Measurements from ENCODE around the gene TRIM66.

TRIM66 gene

DNA sequence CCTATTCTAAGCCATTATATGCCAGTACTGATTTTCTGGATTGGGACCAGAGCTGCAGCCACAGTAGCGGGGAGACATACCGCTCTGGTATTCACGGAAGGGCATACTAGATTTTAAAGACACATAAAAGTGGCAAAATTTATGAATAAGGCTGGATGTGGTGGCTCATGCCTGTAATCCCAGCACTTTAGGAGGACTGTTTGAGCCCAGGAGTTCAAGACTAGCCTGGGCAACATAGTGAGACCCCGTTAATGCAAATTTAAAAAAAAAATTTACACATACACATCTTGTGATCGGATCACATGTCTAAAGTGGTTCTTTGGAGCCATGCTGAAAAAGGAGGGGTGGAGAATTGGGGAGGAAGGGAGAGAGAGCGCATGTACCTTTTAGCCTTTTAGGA is 9.1 kb upstream of the TRIM66 start:
- Mint-ChIP-seq H3K27me3 (ENCODE audit: low read depth) (no peaks in the 10 kb centered on the region), H3K4me3 (no peak overlapping the region), H3K4me1 (ENCODE audit: low read depth) (peaks cover 26% of the 10 kb centered on the region), H3K27ac (no peak overlapping the region), H3K36me3 (ENCODE audit: low read depth) (peaks cover 38% of the 10 kb centered on the region), H3K9me3 (no peaks in the 10 kb centered on the region)
- no peak for DNase-seq (ENCODE audit: low spot score)

DNA sequence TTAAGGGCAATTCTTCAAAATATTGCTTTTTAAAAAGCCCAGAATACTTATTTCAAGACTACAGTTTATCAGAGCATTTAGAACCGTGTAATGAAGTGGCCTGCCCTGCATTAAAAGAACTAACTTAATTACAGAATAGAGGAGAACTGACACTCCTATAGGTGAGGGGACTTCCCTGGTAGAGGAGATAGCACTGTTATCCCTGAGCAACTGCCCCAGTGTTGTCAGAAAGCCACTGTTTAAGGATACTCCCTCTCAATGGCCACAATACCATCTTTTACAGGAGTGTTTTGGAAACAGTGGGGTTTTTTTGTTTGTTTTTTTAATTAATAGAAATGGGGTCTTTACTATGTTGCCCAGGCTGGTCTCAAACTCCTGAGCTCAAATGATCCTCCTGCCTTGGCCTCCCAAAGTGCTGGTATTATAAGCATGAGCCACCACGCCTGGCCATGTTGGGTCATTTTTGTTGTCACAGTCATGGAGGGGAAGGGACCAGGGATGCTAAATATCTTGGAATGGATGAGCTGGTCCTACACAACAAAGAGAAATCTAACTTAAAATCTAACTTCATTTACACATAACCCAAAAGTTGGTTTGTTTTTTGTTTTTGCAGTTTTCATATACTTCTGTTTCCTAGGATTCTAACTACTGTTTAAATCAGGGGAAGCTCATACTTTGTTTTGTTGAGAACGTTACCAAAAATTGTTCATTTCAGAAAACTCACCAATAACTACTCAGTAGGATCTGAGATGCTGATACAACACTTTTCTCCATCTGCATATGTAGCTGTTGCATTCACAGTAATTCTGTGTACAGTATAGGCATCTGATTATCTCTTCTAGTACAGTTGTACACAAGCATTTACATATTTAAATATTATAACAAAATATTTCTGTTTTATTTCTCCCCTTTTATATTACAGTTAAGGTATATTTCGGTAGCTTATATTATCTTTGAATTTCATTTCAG is 8.2 kb upstream of the TRIM66 start:
- peaks cover 29% of the 10 kb centered on the region for H3K4me1 Mint-ChIP-seq (ENCODE audit: low read depth)
- peak overlapping the region; percentile 97 for H3K4me3 Mint-ChIP-seq
- no peaks in the 10 kb centered on the region for H3K9me3 Mint-ChIP-seq
- H3K27ac Mint-ChIP-seq: peak overlapping the region; percentile 96
- no peaks in the 10 kb centered on the region for H3K27me3 Mint-ChIP-seq (ENCODE audit: low read depth)
- no peak for DNase-seq (ENCODE audit: low spot score)
- H3K36me3 Mint-ChIP-seq (ENCODE audit: low read depth): peaks cover 45% of the 10 kb centered on the region

DNA sequence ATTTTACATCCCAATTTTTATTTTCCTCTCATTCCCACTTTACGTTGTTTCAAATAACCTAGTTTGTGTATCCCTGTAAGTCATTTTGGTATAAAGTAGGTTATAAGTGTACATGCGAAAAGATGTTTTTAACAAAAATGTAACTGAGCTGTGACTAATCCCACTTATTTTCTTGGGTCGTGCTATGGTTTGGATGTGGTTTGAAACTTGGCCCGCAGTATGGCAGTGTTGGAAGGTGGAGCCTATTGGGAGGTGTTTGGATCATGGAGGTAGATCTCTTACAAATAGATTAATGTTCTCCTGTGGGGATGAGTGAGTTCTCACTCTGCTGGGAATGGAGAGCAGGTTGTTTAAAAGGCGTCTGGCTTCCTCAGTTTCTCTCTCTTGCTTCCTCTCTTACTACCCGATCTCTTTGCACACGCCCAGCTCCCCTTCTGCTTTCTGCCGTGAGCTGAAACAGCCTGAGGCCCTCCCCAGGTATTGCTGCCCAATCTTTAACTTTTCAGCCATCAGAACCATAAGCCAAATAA is 7.3 kb upstream of the TRIM66 start:
- no peak for DNase-seq (ENCODE audit: low spot score)
- Mint-ChIP-seq H3K4me1 (ENCODE audit: low read depth) (peaks cover 37% of the 10 kb centered on the region), H3K27me3 (ENCODE audit: low read depth) (no peaks in the 10 kb centered on the region), H3K9me3 (no peaks in the 10 kb centered on the region), H3K36me3 (ENCODE audit: low read depth) (peaks cover 54% of the 10 kb centered on the region), H3K27ac (peak overlapping the region; percentile 96), H3K4me3 (peak overlapping the region; percentile 97)

DNA sequence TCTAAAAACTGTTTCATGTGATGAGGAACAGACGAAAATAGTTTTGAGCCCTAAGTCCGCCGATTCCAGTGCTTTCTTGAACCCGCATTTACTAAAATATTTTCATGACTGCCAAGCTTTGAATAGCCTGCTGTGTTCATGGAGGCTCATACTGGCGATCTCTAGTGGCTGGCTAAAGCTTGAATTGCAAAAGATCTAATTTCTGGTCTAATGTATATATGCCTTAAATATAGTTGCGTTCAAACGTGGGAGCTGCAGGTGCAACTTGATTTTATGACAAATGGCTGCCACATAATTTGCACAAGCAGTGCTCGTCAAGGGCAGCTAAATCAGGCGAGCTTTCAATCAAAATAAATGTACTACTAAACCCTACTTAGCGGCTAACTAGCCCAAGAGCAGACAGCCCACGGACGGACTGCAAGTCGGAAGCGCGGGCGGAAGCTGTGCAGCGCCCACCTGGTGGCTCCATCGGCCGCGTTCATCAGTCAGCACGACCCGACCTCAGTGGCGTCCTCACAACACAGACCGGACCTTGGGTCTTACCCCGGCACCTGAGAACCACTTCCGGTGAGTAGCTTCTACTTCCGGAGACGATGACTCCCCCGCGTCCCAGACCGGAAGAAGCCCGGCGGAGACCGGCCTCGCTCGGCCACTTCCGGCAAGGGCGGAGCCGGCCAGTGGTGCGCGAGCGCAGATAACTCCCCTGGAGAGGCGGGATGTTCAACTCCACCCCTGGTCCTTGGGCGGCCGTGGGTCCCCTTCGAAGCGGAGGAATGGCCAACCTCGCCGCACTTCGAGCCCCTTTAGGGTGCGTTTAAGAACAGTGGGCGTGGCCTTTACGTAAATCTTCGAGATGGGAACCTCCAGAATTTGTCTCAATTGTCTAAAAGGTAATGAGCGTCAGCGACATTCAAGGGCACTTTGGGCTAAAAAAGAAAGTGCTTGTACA is 6.2 kb upstream of the TRIM66 start:
- peak overlapping the region; percentile 96 for H3K27ac Mint-ChIP-seq
- peak; percentile 89 for DNase-seq (ENCODE audit: low spot score)
- no peaks in the 10 kb centered on the region for H3K27me3 Mint-ChIP-seq (ENCODE audit: low read depth)
- peaks cover 65% of the 10 kb centered on the region for H3K36me3 Mint-ChIP-seq (ENCODE audit: low read depth)
- no peaks in the 10 kb centered on the region for H3K9me3 Mint-ChIP-seq
- H3K4me1 Mint-ChIP-seq (ENCODE audit: low read depth): peaks cover 47% of the 10 kb centered on the region
- peak overlapping the region; percentile 97 for H3K4me3 Mint-ChIP-seq

DNA sequence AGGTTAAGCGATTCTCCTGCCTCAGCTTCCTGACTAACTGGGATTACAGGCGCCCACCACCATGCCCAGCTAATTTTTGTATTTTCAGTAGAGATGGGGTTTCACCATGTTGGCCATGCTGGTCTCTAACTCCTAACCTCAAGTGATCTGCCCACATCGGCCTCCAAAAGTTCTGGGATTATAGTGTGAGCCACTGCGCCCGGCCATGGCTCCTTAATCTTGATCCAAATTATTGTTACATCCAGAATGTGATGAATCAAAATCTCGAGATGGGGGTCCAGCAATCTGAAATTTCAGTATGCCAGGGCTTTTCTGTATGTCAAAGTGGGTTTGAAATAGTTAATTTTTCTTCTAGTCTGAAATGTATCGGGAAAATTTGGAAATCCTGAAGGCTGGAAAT is 3.9 kb upstream of the TRIM66 start:
- Mint-ChIP-seq H3K27me3 (ENCODE audit: low read depth) (no peaks in the 10 kb centered on the region), H3K4me1 (ENCODE audit: low read depth) (peaks cover 50% of the 10 kb centered on the region)

DNA sequence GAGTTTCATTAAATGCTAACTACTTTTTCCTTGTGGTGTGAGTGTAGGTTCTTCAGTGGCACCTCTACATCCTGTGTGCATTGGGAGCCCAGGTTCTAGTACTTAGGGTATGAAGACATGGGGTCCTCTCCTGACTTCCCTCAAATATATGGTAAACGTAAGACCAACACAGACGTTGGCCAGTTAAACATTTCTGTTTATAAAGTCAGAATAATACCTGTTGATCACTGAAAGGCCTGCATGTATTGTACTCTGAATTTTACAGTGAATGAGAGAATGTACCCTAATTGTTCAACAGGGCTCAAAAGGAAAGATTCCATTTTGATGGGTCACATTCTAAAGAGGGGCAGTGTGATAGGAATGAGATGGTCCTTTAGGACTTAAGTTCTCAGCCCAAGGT is 3.4 kb upstream of the TRIM66 start:
- no peak for DNase-seq (ENCODE audit: low spot score)
- no peaks in the 10 kb centered on the region for H3K27me3 Mint-ChIP-seq (ENCODE audit: low read depth)
- peaks cover 52% of the 10 kb centered on the region for H3K4me1 Mint-ChIP-seq (ENCODE audit: low read depth)
- H3K36me3 Mint-ChIP-seq (ENCODE audit: low read depth): peaks cover 73% of the 10 kb centered on the region
- peak overlapping the region; percentile 96 for H3K4me3 Mint-ChIP-seq
- H3K9me3 Mint-ChIP-seq: no peaks in the 10 kb centered on the region
- peak overlapping the region; percentile 42 for H3K27ac Mint-ChIP-seq

More for the DNA sequence above, 3.9 kb upstream of the TRIM66 start:
- Mint-ChIP-seq H3K27ac (no peak overlapping the region), H3K9me3 (no peaks in the 10 kb centered on the region), H3K36me3 (ENCODE audit: low read depth) (peaks cover 76% of the 10 kb centered on the region), H3K4me3 (no peak overlapping the region)
- DNase-seq (ENCODE audit: low spot score): no peak

DNA sequence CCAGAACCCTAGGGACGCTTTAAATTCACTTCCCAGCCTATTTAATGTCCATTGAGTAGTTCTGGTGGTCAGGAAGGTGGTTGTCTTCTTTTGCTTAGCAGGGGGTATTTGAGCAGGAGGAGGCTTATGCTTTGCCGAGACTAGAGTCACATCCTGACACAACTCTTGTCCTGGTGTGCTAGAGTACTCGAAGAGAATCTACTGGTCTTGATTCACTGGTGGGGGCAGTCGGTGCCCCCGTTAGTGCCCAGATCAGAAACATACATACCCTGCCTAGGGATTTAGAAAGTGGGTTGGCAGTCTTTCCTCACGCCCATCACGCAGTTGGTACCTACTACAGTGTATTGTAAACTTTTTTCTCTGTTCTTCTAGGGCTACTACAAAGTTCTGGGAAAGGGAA is 2.8 kb upstream of the TRIM66 start:
- Mint-ChIP-seq H3K36me3 (ENCODE audit: low read depth) (peaks cover 74% of the 10 kb centered on the region), H3K4me3 (peak overlapping the region; percentile 96), H3K27me3 (ENCODE audit: low read depth) (no peaks in the 10 kb centered on the region), H3K27ac (peak overlapping the region; percentile 89), H3K4me1 (ENCODE audit: low read depth) (peaks cover 54% of the 10 kb centered on the region), H3K9me3 (no peaks in the 10 kb centered on the region)
- DNase-seq (ENCODE audit: low spot score): no peak

DNA sequence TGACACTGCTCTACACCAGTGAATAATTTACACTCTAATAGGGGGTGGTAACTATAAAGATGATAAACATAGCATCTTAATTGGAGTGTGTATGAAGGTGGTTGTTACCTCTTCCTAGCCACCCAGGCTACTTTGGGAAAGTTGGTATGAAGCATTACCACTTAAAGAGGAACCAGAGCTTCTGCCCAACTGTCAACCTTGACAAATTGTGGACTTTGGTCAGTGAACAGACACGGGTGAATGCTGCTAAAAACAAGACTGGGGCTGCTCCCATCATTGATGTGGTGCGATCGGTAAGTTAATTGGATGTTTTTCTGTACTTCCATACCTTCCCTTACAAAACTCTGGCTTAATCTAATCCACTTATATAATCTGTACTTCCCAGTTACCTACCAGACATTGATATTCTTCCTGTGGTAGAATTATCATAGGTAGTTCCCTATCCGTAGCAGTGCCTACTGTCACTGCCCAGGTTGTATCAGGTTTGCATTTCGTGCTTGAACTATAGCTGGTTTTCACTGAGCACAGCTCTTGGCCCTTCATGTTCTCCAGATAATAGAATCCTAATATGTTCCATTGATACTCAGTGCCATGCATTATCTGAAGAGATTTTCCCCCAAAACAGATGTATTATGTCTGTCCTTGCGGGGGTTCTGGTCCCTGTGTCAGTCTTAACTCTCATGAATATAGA is 2.3 kb upstream of the TRIM66 start:
- Mint-ChIP-seq H3K27ac (peak overlapping the region; percentile 89), H3K36me3 (ENCODE audit: low read depth) (peaks cover 74% of the 10 kb centered on the region), H3K4me1 (ENCODE audit: low read depth) (peaks cover 51% of the 10 kb centered on the region), H3K4me3 (peak overlapping the region; percentile 96), H3K9me3 (no peaks in the 10 kb centered on the region), H3K27me3 (ENCODE audit: low read depth) (no peaks in the 10 kb centered on the region)
- no peak for DNase-seq (ENCODE audit: low spot score)

DNA sequence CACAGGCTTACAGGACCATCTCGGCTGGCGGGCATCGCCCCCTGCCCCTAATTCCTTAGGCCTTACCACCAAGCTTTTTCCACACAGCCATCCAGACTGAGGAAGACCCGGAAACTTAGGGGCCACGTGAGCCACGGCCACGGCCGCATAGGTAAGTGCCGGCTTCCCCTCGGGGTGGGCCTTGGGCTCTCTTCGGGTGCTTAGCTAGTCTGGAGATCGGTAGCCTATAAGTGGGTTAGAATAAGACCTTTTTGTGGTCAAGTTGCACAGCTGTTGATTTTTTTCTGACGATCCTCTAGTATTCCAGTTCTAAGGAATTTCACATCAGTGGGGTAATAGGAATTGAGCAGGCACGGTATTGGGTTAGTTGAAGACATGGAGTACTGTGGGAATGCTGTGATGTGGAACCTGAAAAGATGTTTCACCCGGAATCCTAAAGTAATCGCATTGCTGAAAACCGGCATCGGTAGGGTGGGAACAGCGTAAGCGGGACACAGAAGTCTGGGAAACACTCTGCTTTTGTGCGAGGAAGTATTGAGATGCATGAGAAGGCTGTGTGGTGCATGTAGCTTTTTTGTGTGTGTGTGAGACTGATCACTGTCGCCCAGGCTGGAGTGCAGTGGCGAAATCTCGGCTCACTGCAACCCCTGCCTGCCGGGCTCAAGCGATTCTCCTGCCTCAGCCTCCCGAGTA is 796 bp upstream of the TRIM66 start:
- H3K4me3 Mint-ChIP-seq: peak overlapping the region; percentile 96
- peaks cover 37% of the 10 kb centered on the region for H3K4me1 Mint-ChIP-seq (ENCODE audit: low read depth)
- no peaks in the 10 kb centered on the region for H3K27me3 Mint-ChIP-seq (ENCODE audit: low read depth)
- H3K27ac Mint-ChIP-seq: peak overlapping the region; percentile 89
- peaks cover 62% of the 10 kb centered on the region for H3K36me3 Mint-ChIP-seq (ENCODE audit: low read depth)
- DNase-seq (ENCODE audit: low spot score): peak; percentile 15
- H3K9me3 Mint-ChIP-seq: no peaks in the 10 kb centered on the region

DNA sequence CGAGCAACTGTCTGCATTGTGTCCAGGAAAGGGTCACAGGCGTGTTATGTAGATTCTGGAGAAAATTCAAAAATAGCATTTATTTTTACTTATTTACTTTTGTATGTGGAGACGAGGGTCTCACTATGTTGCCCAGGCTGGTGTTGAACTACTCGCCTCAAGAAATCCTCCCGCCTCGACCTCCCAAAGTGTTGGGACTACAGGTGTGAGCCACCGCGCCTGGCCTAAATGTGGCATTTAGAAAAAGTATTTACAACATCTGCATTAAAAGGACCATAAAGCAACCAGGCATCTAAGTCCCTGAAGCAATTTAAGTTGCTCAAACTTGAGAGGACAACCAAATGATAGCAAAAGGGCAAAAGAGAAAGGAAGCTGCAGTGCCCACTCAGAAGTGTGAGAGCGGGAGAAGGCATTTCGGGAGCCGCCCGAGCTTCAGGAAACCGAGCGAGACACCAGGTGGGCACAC is 595 bp downstream of the TRIM66 start:
- Mint-ChIP-seq H3K4me3 (peak overlapping the region; percentile 96), H3K4me1 (ENCODE audit: low read depth) (peaks cover 32% of the 10 kb centered on the region), H3K27me3 (ENCODE audit: low read depth) (no peaks in the 10 kb centered on the region), H3K27ac (peak overlapping the region; percentile 89), H3K36me3 (ENCODE audit: low read depth) (peaks cover 55% of the 10 kb centered on the region), H3K9me3 (no peaks in the 10 kb centered on the region)
- DNase-seq (ENCODE audit: low spot score): no peak

DNA sequence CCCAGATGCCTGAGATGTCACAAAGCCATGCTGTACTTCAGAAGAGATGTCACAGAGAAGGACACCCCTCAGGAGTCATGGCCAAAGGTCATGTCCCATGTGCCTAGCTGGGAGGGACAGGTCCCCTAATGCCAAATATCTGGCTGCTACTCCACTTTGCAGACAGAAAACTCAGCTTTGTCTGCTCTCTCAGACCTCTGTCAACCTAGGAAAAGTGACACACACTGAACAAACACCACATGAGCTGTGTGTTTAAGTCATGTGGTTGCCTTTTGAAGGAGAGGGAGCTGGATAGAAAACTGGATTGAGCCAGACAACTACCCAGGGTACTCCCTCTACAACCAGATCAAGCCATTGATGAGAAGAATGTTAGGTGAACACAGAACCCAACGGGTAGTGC is 3.5 kb downstream of the TRIM66 start:
- no peak for DNase-seq (ENCODE audit: low spot score)
- peaks cover 29% of the 10 kb centered on the region for H3K36me3 Mint-ChIP-seq (ENCODE audit: low read depth)
- H3K4me3 Mint-ChIP-seq: no peak overlapping the region
- peaks cover 13% of the 10 kb centered on the region for H3K4me1 Mint-ChIP-seq (ENCODE audit: low read depth)
- H3K9me3 Mint-ChIP-seq: no peaks in the 10 kb centered on the region
- no peaks in the 10 kb centered on the region for H3K27me3 Mint-ChIP-seq (ENCODE audit: low read depth)
- H3K27ac Mint-ChIP-seq: no peak overlapping the region

DNA sequence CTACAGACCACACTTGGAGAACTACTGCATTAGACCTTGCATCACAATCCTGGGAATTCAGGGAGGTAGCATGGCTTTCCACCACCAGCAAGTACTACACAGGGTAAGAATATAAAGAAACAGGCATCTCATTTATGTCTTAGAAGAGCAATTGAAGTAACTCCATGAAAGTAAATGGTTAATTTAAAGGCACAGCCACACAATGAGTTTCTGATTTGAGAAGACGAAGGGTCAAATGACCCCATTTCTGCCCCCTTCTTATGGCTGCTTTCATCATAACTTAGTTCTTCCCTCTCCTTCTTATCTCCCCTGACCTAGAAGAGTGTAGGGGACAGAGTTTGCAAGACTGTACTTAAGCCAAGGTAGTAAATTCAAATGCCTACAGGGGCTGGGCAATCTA is 6.0 kb downstream of the TRIM66 start:
- Mint-ChIP-seq H3K27me3 (ENCODE audit: low read depth) (no peaks in the 10 kb centered on the region), H3K4me1 (ENCODE audit: low read depth) (peaks cover 20% of the 10 kb centered on the region), H3K36me3 (ENCODE audit: low read depth) (peaks cover 21% of the 10 kb centered on the region), H3K27ac (no peak overlapping the region), H3K9me3 (no peaks in the 10 kb centered on the region), H3K4me3 (no peak overlapping the region)
- no peak for DNase-seq (ENCODE audit: low spot score)

DNA sequence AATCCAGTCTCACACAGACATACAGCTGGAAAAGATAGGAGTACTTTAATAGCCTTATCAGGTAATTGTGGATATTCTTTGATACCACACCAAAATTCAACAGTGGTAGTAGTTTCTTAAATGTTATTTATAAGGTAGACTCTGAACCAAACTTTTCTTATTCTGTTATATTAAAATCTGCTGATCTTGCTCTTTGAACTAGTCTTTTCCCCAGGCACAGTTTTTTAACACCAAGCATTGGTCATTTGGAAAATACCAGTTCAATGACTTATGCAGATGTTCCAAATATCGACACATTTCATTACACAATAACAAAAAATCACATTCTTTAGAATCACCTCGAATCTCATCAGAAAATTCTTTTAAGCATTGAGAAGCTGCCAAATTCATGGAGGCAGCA is 7.6 kb downstream of the TRIM66 start:
- Mint-ChIP-seq H3K4me3 (no peak overlapping the region), H3K36me3 (ENCODE audit: low read depth) (peaks cover 15% of the 10 kb centered on the region), H3K27me3 (ENCODE audit: low read depth) (no peaks in the 10 kb centered on the region), H3K4me1 (ENCODE audit: low read depth) (peaks cover 11% of the 10 kb centered on the region), H3K27ac (no peak overlapping the region), H3K9me3 (no peaks in the 10 kb centered on the region)
- no peak for DNase-seq (ENCODE audit: low spot score)

All from T-helper 2 cell treated with Interferon-gamma antibody and Interleukin-4, amounts not matched to agents 5 μg/mL and 100 μg/mL, for 36 hours (primary cell).